Right ventricle myocardium inferior (tissue), 1 donor: ENCODE results near the gene KRTAP22-1. TPM values are rescaled to one million over a fixed set of nuclear protein-coding genes. Genes with fewer than 3 reads are reported as not detected.

Experiments
- ATAC-seq: fragments of 200-7000 bp; cut with Tn5 transposase; one replicate; pipeline ENCODE4 v1.9.1; 2020; ENCODE audit warnings: mild to moderate bottlenecking, moderate library complexity
- DNase-seq: peaks from one replicate; pipeline ENCODE4 v3.0.0; 2021; ENCODE audit errors: missing footprints
- intact Hi-C: fragments of 100-400 bp; cut with DNase I; formaldehyde crosslinking; loops from one replicate; pipeline ENCODE4 v1.11.0; 2022
- long read RNA-seq: library from polyadenylated mRNA; unstranded; transcript quantifications from one replicate; pipeline ENCODE4 v2.0.0, GENCODE V29; 2021
- total RNA-seq: library from RNA; stranded (reverse); fragmentation: NEBNext Ultra II Directional; extraction: Animal tissue kit (Norgen Biotek cat#: 25700); gene quantifications from one replicate; pipeline ENCODE4 v1.2.1, GENCODE V29; 2021
- donor health status: DM: no; HTN: yes; CAD: no; lungs with severe emphysema.

KRTAP22-1 gene
- not detected for total RNA-seq
- long read RNA-seq = 0 reads

DNA sequence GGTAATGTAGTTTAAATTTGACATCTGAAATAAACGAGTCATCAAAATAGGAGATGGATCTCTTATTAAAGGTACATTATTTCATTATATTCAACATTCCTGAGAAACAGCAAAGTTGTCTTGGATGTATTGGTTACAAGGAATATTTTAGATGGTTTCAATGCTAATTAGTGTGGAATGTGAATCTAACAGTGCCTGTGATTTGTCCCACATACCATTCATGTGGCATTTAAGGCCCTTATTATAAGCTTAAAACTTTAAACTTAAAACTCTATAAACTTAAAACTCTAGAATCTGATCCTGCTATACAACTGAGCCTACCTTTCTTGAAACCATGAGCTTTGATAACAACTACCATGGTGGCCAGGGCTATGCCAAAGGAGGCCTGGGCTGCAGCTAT, at the start of gene KRTAP22-1:
Gene KRTAP22-1, plus strand, starts transcription at position 301 of the 400 bp plus-strand sequence.
- intact Hi-C loops = no loop called here
- DNase-seq = no peak

DNA sequence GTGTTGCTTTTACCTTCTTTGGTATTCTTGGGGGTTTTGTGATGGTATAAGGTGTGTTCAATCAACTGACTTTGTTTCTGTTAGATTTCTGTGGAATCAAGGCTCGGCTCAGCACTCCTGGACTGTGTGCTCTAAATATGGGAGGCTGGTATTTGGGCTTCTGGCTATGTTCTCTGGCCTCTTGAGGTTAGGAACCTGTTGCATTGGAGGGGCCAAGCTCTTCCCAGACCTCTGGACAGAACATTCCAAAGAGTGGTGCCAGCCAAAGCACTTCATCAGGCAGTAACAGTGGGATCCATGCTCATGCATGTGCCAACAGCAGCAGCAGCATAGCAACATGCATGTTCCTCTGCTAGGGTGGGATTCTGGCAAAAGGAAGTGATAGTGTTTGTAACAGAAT, 48.1 kb upstream of the KRTAP22-1 start:
- DNase-seq (no peak), ATAC-seq (no peak)
- intact Hi-C loops = no loop called here

More for the DNA sequence above, at the start of gene KRTAP22-1:
- no peak for ATAC-seq

DNA sequence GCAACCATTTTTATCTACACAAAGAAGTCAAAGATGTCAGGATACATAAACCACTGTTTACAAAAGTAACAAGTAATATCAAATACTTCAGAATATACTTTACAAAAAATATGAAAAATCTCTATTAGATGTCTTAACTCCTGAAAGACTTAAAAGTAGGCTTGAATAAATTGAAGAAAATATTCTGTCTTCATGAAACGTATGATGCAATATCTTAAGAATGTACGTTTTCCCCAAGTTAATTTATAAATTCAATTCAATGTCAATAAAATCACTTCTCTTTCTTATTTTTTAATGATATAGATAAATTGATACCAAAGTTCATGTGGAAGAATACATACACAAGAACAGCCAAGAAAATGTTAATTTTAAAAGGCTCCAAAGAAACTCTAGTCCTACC, 45.8 kb upstream of the KRTAP22-1 start:
- ATAC-seq = no peak

DNA sequence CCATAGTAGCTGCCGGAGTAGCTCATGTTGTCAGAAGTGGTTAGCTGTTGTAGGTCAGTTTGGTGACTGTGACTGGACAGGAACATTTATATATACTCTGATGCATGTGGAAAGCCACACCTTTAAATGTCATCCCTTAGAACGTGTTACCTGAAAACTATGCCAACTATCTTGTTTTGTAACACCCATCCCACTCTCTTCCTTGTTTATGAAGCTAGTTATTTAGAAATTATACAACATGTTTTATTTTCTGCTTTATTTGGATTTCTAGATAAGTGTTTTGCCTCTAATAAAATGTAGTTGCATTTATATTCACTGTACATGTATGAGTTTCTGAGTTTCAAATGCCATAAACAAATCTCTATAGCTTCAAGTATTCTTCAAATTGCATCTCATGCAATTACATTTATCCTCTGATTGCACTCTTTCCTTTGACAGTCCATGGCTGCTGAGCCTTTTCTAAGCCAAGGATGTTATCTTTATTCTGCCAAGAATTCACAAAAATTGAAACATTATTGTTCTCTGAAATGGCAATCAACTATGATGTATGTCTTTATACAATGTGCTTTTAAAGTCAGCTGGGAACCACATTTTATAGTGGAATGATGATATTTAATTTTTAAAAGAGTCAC, 39.5 kb upstream of the KRTAP22-1 start, which contains the start of gene KRTAP19-7:
Gene KRTAP19-7, minus strand, starts transcription at position 51 of the 632 bp plus-strand sequence. Its CDS starts 25 bp downstream, at position 26.
- DNase-seq (no peak), ATAC-seq (no peak)
- intact Hi-C loops = no loop called here

More for the DNA sequence above, 45.8 kb upstream of the KRTAP22-1 start:
- DNase-seq = no peak
- intact Hi-C loops = no loop called here

DNA sequence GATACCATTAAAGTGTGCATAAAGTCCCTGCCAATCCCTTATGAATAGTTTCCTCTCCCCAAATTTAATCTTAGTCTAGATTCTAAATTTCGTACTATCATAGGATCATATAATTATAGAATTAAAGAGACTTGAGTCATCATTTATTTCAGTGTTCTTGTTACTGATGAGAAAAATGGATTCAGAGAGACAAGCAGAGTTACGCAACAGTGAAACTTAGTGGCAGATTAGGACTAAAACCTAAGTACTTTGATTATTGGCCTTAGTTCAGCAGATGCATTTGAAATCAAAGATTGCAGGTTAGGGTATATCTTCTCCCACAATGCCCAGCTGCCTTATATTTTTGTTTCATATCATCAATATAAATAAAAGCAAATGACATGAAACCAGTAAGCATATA, 38.9 kb upstream of the KRTAP22-1 start:
- intact Hi-C loops = no loop called here
- DNase-seq (no peak), ATAC-seq (no peak)

DNA sequence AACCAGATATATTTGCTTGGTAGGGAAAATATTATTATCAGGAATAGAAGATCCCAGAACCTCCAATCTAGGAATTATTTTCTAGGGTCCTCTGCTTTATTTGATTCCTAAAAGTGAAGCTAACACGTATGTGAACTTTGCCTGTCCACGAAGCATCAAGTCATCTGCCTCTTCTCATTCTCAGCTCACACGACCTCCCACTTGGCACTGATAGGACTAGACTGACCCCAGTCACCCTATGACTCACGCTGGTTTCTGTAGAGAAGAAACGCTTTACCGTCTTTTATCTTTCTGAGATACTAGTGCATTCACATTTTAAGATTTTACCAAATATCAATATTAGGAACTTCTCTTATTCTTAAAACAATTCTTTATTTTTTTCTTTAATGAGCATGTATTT, 37.8 kb upstream of the KRTAP22-1 start:
- ATAC-seq = no peak
- DNase-seq = no peak
- intact Hi-C loops = no loop called here

DNA sequence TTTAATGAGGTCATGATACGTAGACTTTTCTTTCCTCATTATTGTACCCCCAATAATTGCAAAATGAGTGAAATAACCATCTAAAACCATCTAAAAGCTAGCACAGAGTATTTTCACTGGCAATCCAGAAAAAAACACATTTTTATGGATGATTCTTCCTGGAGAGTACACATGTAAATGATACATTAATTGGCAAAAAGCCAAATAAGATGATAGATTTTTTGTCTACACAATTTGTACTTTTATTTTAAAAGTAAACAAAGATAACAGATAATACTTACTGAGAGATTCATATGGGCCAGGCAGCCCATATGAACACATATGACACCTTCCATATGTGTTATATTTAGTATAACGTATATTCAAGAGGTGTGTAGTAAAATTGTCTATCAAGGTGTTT, 37.3 kb upstream of the KRTAP22-1 start:
- intact Hi-C loops = no loop called here
- ATAC-seq (no peak), DNase-seq (no peak)

DNA sequence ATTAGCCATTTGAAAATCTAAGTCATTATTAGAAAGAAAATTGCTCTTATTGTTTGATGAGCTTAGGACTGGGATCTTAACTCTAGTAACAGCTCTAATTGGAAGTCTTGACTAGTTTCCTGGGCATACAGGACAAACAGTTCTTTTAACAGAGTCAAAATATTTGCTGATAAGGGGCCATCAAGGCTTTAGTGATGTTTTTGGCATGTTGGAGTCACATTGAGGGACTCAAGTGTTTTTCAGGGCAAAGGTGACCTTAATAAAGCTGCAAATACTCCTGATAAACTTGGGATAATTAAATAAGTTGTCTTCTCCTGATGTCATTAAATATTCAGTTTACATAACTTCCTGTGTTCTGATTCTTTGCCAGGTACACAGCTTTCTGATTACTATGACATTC, 33.3 kb upstream of the KRTAP22-1 start:
- no peak for DNase-seq
- no peak for ATAC-seq
- intact Hi-C loops = loop anchor here (5.0 kb wide), 1 partner anchor 85 kb away; the partner anchor contains the start of gene KRTAP19-1

DNA sequence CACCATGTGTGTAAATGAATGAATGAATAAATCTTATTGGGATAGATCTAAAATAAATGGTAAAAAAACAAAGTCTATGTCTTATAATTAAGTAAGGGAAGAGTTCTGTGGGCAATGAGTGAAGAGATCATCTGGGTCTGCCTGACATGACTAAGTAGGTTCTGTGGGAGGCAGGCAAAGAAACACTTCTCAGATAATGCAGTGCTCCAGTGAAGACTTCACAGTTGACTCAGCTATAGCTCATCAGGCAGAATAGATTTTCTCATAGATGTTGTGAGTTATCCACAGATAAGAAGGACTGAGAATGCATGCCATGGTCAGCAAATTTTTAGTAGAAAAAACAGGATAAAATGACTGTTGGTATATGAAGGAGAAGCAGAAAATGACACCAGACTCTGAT, 23.1 kb upstream of the KRTAP22-1 start:
- DNase-seq (no peak), ATAC-seq (no peak)
- intact Hi-C loops = no loop called here

DNA sequence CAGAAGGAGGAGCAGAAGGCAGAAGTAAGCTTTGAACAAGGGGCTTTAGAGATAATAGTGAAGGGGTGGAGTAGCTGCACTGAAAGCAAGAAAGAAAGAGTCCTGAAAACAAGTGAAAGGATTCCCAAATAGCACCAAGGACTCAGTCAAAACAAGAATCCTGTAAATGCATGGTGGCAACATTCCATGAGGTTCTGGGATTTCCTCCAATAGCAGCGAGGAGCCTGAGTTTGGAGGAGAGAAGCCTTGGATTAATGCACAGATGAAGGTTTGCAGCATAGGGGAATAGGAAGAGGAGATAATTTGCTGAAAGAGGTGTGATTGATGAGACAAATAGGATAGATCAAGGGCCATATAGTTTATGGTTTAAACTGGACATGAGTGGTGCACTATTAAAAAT, 21.5 kb upstream of the KRTAP22-1 start:
- intact Hi-C loops = no loop called here
- no peak for DNase-seq
- no peak for ATAC-seq

DNA sequence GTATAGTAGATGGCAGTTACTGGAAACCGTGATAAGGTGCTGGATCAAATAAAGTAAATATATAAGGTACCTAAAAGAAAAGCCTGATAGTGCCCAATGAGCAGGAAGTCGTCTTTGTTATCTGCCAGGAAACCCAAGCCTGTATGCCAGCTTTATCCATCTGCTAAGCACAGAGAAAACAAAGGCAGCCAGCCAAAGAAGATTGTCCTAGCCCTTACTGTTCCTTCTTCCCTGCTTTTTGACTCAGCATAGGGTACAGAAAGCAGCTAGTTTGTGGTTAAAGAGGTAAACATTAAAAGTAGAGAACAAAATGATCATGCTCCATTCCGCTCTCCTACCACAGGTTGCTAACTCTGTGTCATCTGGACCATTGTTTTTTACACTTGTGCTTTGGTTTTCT, 20.8 kb upstream of the KRTAP22-1 start:
- DNase-seq = no peak
- ATAC-seq = no peak
- intact Hi-C loops = no loop called here

DNA sequence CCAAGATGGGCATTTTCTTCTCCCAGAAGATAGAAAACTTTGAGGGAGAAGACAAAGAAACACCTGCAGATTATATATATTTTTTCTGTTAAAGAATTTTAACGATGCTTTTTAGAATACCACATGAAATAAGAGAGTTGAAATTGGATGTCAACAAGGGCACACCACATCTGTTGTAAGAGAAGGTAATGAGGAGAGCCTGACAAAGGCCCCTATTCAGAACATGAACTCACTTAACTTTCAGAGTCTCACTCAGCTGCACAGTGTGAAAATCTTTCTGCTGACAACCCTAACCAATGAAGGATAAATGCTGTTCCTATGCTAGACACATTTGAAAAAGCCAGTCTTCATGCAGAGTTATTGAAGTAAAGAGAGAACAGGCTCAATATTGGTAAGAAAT, 18.0 kb upstream of the KRTAP22-1 start:
- ATAC-seq = no peak
- intact Hi-C loops = no loop called here
- DNase-seq = no peak

DNA sequence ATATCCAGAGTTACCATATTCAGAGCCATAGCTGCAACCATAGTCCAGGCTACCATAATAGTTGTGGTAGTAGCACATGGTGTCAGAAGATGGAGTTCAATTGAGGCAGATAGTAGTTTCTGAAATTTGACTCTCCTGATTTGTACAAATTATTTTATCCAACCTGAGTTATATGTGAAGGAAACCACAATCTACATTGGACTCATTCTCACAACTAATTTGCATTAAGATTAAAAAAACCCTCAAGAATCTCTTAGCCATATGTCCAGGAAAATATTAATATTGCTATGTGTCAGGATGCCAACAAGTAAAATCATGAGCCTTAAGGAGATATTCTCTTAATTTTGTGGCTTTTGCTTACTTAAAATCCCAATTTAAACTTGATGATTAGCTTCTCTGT, 10.6 kb upstream of the KRTAP22-1 start, which contains the start of gene KRTAP22-2:
Gene KRTAP22-2, minus strand, starts transcription at position 101 of the 400 bp plus-strand sequence.
- DNase-seq (no peak), ATAC-seq (no peak)
- intact Hi-C loops = no loop called here

DNA sequence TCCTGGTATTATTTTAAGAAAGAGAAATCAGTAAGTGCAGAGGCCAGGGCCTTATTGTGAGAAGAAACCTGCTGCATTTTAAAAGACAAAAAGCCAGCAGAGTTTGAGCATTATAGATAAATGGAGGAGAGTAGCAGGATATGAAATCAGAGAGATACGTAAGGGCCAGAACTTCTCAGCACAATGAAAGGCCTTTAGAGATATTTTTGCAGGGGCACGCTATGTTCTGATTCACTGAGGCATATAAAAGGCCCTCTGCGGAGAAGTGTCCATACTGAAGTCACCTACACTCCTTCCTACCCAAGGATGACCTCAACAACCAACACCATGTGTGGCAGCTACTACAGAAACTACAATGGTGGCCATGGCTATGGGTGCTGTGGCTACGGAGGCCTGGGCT, 8.7 kb upstream of the KRTAP22-1 start, which contains the start of gene KRTAP6-3:
Gene KRTAP6-3, plus strand, starts transcription at position 301 of the 400 bp plus-strand sequence. Its CDS starts 6 bp downstream, at position 307.
- ATAC-seq = no peak
- intact Hi-C loops = no loop called here

DNA sequence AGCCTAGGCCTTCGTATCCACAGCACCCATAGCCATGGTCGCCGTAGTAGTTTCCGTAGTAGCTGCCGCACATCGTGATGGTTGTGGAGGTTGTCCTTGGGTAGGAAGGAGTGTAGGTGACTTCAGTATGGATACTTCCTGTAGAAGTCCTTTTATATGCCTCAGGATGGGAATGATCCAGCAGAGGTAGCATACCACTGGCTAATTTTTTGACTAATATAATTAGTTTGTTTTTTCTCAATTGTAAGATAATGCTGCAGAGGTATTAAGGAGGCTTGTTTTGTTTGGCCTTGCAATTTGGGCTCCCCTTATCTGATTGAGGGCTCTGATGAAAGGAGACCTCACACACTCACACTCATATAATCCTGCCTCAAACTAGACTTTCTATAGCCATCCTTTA, 2.1 kb upstream of the KRTAP22-1 start, which contains the start of gene KRTAP6-2:
Gene KRTAP6-2, minus strand, starts transcription at position 101 of the 400 bp plus-strand sequence. Its CDS starts 28 bp downstream, at position 73.
- DNase-seq (no peak), ATAC-seq (no peak)
- intact Hi-C loops = no loop called here

More for the DNA sequence above, 8.7 kb upstream of the KRTAP22-1 start, which contains the start of gene KRTAP6-3:
- no peak for DNase-seq

DNA sequence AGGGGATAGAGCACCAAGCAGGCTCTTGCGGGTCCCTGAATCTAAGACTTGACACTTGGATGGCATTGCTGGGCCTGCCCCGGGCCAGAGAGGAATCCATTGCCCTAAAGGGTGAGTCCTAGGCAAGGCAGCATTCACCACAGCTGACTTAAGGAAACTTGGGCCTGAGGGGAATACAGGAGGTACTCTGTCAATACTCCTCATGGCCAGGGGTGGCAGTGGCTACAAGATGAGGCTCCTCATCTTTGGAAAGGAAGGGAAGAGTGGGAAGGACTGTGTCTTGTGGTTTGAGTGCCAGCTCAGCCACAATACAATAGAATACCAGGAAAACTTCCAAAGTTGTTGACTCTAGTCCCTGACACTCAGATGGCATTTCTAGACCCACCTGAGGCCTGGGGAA, 5.1 kb downstream of the KRTAP22-1 start:
- DNase-seq = no peak
- intact Hi-C loops = no loop called here
- no peak for ATAC-seq

DNA sequence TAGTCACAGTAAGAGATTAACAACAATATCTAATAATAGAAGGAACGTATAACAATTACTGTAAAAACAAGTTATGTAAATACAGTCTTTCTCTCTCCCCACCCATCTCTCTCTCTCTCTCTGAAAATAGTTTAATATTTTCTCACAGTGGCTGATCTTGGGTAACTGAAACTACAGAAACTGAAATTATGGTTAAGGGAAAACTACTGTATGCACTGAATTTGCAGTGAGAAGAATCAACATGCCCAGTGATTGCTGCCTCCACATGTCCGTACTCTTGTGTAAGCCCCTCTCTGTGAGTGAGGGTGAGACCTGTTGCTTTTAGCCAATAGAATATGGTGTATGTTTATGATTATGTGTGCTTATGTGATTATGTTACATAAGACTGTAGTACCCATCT, 11.2 kb downstream of the KRTAP22-1 start:
- intact Hi-C loops = no loop called here
- ATAC-seq (no peak), DNase-seq (no peak)

DNA sequence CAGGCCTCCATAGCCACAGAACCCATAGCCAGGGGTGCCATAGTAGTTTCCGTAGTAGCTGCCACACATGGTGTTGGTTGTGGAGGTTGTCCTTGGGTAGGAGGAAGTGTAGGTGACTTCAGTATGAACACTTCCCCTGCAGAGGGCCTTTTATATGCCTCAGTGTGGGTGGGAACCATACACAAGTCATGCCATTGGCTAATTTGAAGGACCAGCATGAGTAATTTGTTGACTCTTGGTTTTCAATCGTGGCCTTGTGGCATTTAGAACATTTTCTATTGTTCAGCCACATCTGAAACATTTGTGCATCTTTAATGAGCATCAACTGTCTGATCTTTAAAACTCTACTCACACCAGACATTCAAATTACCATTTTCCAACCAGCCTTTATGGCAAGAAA, 12.9 kb downstream of the KRTAP22-1 start, which contains the start of gene KRTAP6-1:
Gene KRTAP6-1, minus strand, starts transcription at position 95 of the 400 bp plus-strand sequence. Its CDS starts 26 bp downstream, at position 69.
- no peak for ATAC-seq
- intact Hi-C loops = no loop called here
- DNase-seq = no peak

DNA sequence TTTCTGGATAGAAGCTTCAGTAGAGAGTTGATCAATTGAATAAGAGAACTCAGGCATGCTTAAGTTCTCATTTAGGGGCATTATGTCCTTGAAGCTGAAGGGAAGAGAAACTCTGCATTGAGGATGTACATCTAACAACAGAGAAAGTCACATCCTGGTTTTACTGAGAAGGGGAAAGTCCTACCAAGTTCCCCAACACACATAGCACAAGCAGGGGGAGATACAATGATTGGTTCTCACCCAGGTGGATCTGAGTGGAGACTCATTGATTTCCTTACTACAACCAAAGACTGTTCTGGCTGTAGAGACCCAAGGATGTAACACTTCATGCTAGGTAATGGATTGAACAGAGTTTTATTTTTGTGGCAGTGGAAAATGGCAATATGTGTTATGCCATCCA, 14.3 kb downstream of the KRTAP22-1 start:
- no peak for ATAC-seq
- DNase-seq = no peak
- intact Hi-C loops = no loop called here

DNA sequence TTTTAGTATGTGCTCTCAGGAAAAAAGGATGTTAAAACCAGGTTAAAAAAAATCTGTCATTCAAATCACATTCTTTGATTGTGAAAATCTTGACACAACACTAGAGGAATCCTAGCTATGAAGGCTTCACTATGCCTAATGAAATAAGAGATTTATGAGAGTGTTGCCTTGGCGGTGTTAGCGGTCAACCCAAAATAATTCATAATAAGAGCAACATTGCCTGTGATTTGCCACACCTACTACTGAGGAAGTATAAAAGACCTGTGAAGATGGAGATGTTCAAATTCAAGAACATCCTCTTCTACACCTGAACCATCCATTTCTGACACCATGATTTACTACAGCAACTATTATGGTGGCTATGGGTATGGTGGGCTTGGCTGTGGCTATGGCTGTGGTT, 15.2 kb downstream of the KRTAP22-1 start, which contains the start of gene KRTAP20-1:
Gene KRTAP20-1, plus strand, starts transcription at position 301 of the 400 bp plus-strand sequence. Its CDS starts 30 bp downstream, at position 331.
- DNase-seq (no peak), ATAC-seq (no peak)
- intact Hi-C loops = no loop called here
